ENCODE measurements around the gene DCC. TPM values are rescaled to one million over a fixed set of nuclear protein-coding genes. Genes with fewer than 3 reads are reported as not detected.

DCC gene
- total RNA-seq, 1 donor from 2014 or later = 0.06 TPM

DNA sequence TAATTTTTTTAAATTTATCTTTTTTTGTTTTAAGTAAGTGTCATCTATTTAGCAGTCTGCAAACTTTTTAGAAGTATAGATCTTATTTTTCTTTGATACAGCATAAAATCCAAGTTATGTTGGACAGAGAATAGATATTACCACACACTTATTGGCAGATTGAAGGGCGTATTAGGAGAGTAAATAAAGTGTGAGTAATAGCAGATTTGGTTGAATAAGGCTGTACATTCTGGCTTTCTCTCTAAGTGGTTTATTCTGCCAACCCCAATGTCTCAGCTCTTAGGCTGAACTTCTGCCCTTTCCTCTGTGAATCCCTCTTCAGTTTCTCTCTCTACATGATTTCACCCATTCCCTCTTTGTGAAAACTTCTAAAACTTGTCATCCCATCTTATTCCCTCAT lies 651.2 kb downstream of the DCC start:
- no peak for DNase-seq (ENCODE audit: extremely low read depth, low read depth, low spot score)

DNA sequence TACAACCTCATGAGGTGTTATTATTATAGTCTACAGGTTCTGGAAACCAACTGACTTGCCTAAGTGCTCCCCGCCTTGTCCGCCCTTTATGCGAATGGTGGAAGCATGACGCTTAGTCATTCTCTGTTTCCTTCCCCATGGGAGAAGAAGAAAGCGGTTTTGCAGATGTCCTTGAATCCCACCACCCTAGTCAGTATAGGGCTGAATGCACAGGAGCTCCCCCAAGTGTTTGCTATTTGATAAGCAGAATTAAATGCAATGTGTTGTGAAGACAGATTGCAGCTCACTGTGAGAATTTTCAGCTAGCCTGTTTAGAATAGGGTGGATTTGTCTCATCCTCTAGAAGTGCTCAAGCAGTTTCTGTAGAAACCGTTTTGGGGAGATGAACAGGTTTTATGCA lies 652.0 kb downstream of the DCC start:
- DNase-seq (ENCODE audit: extremely low read depth, low read depth, low spot score) = no peak

GRCh38 chr18:52995875-52996274 lies 655.9 kb downstream of the DCC start:
- no peak for DNase-seq (ENCODE audit: extremely low read depth, low read depth, low spot score)

DNA sequence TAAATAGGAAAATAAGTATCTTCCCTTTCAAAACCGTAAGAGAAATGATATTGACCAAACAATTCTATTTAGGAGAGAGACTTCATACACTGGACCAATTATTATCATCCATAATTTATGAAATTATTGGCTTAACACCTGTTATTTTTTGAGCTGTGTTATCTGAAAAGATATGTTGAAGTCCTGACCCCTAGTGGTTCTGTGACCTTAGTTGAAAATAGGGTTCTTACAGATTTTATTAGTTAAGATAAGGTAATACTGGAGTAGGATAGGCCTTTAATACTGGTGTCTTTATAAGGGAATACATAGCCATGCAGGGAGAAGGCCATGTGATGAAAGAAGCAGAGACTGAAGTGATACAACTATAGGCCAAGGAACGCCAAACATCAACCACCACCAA lies 659.6 kb downstream of the DCC start:
- no peak for DNase-seq (ENCODE audit: extremely low read depth, low read depth, low spot score)

GRCh38 chr18:53004798-53005197 lies 664.8 kb downstream of the DCC start:
- DNase-seq (ENCODE audit: extremely low read depth, low read depth, low spot score) = no peak

GRCh38 chr18:53018791-53019190 lies 678.8 kb downstream of the DCC start:
- no peak for DNase-seq (ENCODE audit: extremely low read depth, low read depth, low spot score)

DNA sequence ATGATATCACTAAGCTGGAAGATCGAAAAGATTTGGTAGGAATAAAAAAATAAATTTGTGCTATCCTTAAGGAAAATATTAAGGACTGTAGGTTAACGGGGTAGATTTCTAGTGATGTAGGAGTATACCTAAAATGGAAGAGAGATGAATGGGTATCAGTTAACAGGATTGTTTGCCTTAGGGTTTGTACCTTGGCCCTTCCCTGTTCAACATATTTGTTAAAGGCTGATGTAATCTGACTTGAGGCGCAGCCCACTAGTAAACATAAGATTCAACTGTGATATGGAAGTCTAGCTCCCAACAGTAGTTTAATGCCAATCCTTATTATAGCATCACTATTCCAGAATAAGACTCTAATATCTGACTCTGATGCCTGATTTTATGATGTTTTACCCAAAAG lies 685.2 kb downstream of the DCC start:
- DNase-seq (ENCODE audit: extremely low read depth, low read depth, low spot score) = no peak

GRCh38 chr18:53028565-53028964 lies 688.6 kb downstream of the DCC start:
- no peak for DNase-seq (ENCODE audit: extremely low read depth, low read depth, low spot score)

GRCh38 chr18:53033128-53033527 lies 693.1 kb downstream of the DCC start:
- DNase-seq (ENCODE audit: extremely low read depth, low read depth, low spot score) = no peak

GRCh38 chr18:53038608-53039007 lies 698.6 kb downstream of the DCC start:
- no peak for DNase-seq (ENCODE audit: extremely low read depth, low read depth, low spot score)

DNA sequence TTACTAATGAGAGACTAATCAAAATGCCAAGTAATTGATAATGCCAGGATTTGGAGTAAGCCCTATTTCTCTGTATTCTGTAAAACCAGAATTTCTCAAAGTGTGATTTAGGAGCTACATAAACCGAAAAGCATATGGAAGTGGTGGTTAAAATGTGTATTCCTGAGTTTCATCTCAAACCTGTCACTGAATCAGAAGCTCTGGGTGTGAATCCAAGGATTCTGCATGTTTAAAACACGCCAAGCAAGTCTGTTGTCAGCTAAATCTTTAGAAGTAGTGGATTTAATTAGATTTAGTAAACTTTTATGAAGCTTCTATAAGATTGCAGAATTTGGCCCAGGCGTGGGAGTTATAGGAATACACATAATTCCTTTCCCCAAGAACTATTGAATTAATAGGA lies 700.3 kb downstream of the DCC start:
- no peak for DNase-seq (ENCODE audit: extremely low read depth, low read depth, low spot score)

- no peak for DNase-seq (ENCODE audit: extremely low read depth, low read depth, low spot score)
Measured at GRCh38 chr18:53056064-53056463, 716.1 kb downstream of the DCC start.

DNA sequence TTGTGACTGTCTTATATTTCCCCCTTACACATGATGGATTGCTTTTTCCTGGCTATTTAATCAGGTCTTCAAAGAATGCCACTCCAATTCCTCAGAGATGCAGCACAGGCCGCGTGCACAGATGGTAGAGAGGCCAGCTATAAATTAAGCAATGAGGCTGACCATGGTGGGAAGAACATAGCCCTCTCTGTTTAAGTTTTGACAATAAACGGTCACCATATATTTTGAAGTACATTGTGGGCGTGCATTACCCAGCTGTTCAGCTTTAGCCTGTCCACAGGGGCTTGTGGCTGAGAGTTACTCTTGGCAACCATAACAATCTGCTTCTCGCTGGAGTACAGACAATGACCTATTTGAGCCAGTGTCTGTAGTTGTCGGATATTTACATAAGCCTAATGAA lies 730.8 kb downstream of the DCC start:
- DNase-seq (ENCODE audit: extremely low read depth, low read depth, low spot score) = no peak

GRCh38 chr18:53080687-53081086 lies 740.7 kb downstream of the DCC start:
- no peak for DNase-seq (ENCODE audit: extremely low read depth, low read depth, low spot score)

- DNase-seq (ENCODE audit: extremely low read depth, low read depth, low spot score) = no peak
Measured at GRCh38 chr18:53093636-53094035, 753.6 kb downstream of the DCC start.

DNA sequence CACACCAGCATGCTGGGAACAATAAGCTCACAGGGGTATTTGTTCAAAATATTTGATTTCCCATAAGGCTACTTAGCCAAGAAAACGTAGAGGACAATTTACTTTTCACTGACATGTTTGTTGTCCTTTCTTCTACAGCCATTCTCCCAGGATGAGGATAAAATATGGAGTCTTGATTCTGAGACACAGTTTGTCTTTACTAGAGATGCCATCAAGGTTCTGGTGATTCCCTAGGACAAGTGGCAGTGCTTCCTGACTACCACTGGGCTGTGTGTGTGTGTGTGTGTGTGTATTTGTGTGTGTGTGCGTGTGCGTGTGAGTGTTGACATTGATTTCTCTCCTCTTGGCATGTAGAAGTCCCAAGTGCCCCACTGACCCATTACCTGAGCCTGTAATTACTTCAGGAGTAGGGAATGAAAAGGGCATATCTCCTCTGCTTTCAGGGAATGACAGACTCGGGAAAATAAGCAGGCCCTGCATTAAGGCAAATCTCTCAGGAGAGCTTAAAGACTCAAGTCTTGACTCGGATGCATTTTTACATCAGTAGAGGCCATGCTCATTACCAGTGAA lies 761.6 kb downstream of the DCC start:
- DNase-seq (ENCODE audit: extremely low read depth, low read depth, low spot score) = no peak

DNA sequence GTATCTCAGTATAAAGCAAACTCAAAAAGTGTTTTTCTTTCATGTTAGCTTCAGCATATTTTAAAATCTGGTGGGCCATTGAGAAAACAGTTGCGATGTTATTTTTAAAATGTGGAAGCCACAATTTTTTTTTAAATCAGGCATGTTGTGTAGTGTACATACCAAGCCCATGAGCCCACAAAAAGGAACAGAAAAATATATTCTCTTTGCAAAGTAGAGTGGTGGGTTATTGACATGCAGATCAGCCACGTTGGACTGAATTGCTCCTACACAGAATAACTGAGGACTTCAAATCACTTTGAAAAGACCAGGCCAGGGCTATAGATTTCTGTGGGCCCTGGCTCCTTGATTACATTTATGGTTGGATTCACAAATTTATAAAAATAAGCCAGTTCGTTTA lies 774.4 kb downstream of the DCC start:
- no peak for DNase-seq (ENCODE audit: extremely low read depth, low read depth, low spot score)

DNA sequence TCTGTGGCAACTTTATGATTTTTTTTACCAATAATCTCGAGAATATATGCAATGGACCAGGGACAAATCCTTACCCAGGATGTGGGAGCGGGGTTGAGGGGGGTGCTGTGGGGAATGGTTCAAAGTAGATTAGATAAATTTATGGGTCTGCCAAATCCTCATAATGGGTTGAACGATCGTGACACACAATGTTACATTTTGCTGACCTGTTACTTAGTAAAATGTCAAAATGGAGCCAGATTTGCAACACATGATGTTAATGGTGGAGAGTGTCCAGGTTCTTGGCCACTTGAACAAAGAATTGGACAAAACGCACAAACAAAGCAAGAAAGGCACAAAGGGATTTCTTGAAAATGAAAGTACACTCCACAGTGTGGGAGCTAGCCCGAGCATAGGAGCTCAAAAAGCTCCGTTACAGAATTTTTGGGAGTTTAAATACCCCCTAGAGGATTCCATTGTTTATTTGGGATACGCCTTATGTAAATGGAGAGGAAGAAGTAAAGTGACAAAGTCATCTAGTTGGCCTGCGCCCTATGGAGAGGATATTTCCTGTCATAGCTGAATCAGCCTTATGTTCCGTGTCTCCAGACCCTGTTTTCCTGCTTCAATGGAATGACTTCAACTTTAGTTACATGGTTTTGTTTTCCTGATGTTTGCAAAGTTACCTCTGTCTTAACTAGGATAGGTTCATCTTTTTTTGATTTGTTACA lies 776.0 kb downstream of the DCC start:
- no peak for DNase-seq (ENCODE audit: extremely low read depth, low read depth, low spot score)

GRCh38 chr18:53117851-53118250 lies 777.9 kb downstream of the DCC start:
- no peak for DNase-seq (ENCODE audit: extremely low read depth, low read depth, low spot score)

DNA sequence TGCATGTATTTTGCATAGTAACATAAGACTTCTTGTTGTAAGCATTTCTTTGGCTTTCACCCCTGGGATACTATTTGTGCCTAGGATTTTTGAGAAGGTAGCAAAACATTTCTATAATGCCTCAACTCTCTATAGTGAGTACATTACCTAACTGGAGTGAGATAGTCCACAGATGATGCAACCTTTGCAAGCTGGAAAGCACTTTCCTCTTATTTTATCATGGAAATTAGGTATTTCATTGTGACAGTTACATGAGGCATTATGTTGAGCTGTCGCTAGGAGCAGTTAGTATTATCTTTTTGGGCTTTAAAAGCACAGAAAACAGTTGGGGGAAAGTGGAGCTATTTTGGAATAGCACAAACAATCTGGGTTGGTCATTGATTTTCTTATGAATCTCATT lies 786.2 kb downstream of the DCC start:
- no peak for DNase-seq (ENCODE audit: extremely low read depth, low read depth, low spot score)

DNA sequence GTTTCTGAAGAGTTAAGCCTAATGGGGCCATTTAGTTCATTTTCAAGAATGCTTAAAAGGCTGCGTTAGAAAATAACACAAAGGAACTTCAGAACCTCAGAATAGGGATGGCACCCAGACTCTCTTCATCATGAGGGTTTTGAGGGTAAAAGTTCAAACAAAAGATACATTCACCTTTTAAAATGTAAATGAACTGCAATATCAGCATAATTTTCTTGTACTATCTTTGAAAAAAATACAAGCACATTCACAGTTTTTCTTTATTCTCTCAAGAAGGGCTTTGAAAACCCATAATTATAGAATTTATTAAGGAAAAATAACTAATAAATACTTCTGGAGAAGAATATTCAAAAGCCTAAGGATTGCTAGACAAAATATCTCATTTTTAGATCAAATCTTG lies 791.0 kb downstream of the DCC start:
- no peak for DNase-seq (ENCODE audit: extremely low read depth, low read depth, low spot score)

- DNase-seq (ENCODE audit: extremely low read depth, low read depth, low spot score) = no peak
Measured at GRCh38 chr18:53134711-53135110, 794.7 kb downstream of the DCC start.

GRCh38 chr18:53135654-53136053 lies 795.7 kb downstream of the DCC start:
- no peak for DNase-seq (ENCODE audit: extremely low read depth, low read depth, low spot score)

Data from glomerular endothelial cell (primary cell).